Endothelial cell of umbilical vein (primary cell): ENCODE data around the gene GRAMD4. TPM values are rescaled to one million over a fixed set of nuclear protein-coding genes. Genes with fewer than 3 reads are reported as not detected.

Experiments
- BruUV-seq: library from RNA; stranded (reverse); fragments of 400-500 nt; replicated peaks from 2 replicates; lab custom pipeline; 2021; lab: Mats Ljungman, UMichigan
- CTCF ChIA-PET: fragments of 300-600, 350-600 bp; sonication (Branson Sonifier 250); formaldehyde crosslinking; loops from one replicate; lab custom pipeline; 2021; ENCODE audit warnings: antibody characterized with exemption, inconsistent platforms; lab: Charles Lee
- POLR2A ChIA-PET: fragments of 300-600, 350-600 bp; sonication (Branson Sonifier 250); formaldehyde crosslinking; loops from one replicate; lab custom pipeline; 2021; ENCODE audit warnings: antibody characterized with exemption, inconsistent platforms; lab: Charles Lee
- DNase-seq: peaks from one replicate; pipeline ENCODE4 v3.0.0-alpha.2; 2011; ENCODE audit warnings: low read depth, low spot score
- FAIRE-seq: peaks from 2 replicates; lab custom pipeline; 2011; peaks lifted over from hg19 to GRCh38; lab: Jason Lieb, UNC
- H2AFZ ChIP-seq: 2 replicates; pipeline ENCODE4 v1.6.0; 2012; ENCODE audit warnings: low read depth, low read length, control low read depth, inconsistent platforms
- H3K27ac ChIP-seq: 2 replicates; pipeline ENCODE4 v1.5.1; 2011; ENCODE audit warnings: low read depth, mild to moderate bottlenecking, control low read depth, low read length, moderate library complexity; ENCODE audit not compliant: insufficient read depth
- H3K27me3 ChIP-seq, 2 experiments: 2 replicates each; pipeline versions ENCODE4 v1.6.0 to v1.6.1; 2011; ENCODE audit warnings: low read length in 2 of 2, mixed read lengths in 1 of 2; ENCODE audit not compliant: control insufficient read depth in 2 of 2, insufficient read depth in 2 of 2
- H3K36me3 ChIP-seq, 2 experiments: 2 replicates in 1 of 2; 3 replicates in 1 of 2; pipeline ENCODE4 v1.5.1; 2011; ENCODE audit warnings: low read length in 2 of 2, mild to moderate bottlenecking in 1 of 2, moderate library complexity in 1 of 2; ENCODE audit not compliant: control insufficient read depth in 2 of 2, insufficient read depth in 2 of 2; ENCODE audit errors: extremely low read depth in 1 of 2
- H3K4me1 ChIP-seq: 3 replicates; pipeline ENCODE4 v1.5.1; 2011; ENCODE audit warnings: mild to moderate bottlenecking, low read length; ENCODE audit not compliant: control insufficient read depth, insufficient read depth; ENCODE audit errors: extremely low read depth
- H3K4me2 ChIP-seq: 2 replicates; pipeline ENCODE4 v1.6.1; 2011; ENCODE audit warnings: low read length, control low read depth, mixed read lengths; ENCODE audit not compliant: insufficient read depth
- H3K4me3 ChIP-seq, 3 experiments: fragments of 200-600 bp in 1 of 3; sonication (generic), shearing (Covaris generic) in 1 of 3; replicated peaks in 1 of 3; 2 replicates each; pipeline ENCODE4 v1.5.1; 2011 to 2016; ENCODE audit warnings: control low read depth in 3 of 3, low read length in 3 of 3, mild to moderate bottlenecking in 2 of 3, inconsistent platforms in 1 of 3, low read depth in 1 of 3, moderate library complexity in 1 of 3; ENCODE audit not compliant: insufficient read depth in 1 of 3
- H3K79me2 ChIP-seq: 2 replicates; pipeline ENCODE4 v1.6.0; 2012; ENCODE audit warnings: low read length, inconsistent platforms; ENCODE audit not compliant: control insufficient read depth, insufficient read depth
- H3K9ac ChIP-seq: replicated peaks from 2 replicates; pipeline ENCODE3; 2011; ENCODE audit warnings: low read length, control low read depth; ENCODE audit not compliant: insufficient read depth; ENCODE audit errors: extremely low read depth
- H3K9me1 ChIP-seq: replicated peaks from 3 replicates; pipeline ENCODE4 v1.6.0; 2011; ENCODE audit warnings: mild to moderate bottlenecking, low read length; ENCODE audit not compliant: control insufficient read depth, insufficient read depth; ENCODE audit errors: extremely low read depth
- H3K9me3 ChIP-seq: replicated peaks from 2 replicates; pipeline ENCODE4 v1.5.1; 2012; ENCODE audit warnings: low read length, inconsistent platforms; ENCODE audit not compliant: control insufficient read depth, insufficient read depth
- H4K20me1 ChIP-seq: replicated peaks from 2 replicates; pipeline ENCODE3; 2011; ENCODE audit warnings: mild to moderate bottlenecking, low read length; ENCODE audit not compliant: control insufficient read depth, insufficient read depth; ENCODE audit errors: extremely low read depth
- EZH2 ChIP-seq: IDR thresholded peaks from 2 replicates; pipeline ENCODE4 v1.6.1; 2012; ENCODE audit warnings: borderline replicate concordance, low read depth, mild to moderate bottlenecking, moderate library complexity, low read length, inconsistent platforms; ENCODE audit not compliant: severe bottlenecking
- FOS ChIP-seq: IDR thresholded peaks from 2 replicates; pipeline ENCODE4 v1.6.1; 2011; ENCODE audit warnings: mild to moderate bottlenecking, low read length, moderate library complexity, borderline replicate concordance; ENCODE audit not compliant: insufficient read depth
- GATA2 ChIP-seq: IDR thresholded peaks from 2 replicates; pipeline ENCODE4 v1.7.0; 2011; ENCODE audit warnings: low read depth, mild to moderate bottlenecking, moderate library complexity, mixed read lengths, low read length; ENCODE audit not compliant: insufficient read length, insufficient read depth
- JUN ChIP-seq: IDR thresholded peaks from 2 replicates; pipeline ENCODE4 v1.6.1; 2011; ENCODE audit warnings: borderline replicate concordance, low read depth; ENCODE audit not compliant: insufficient read length, insufficient read depth
- MYC ChIP-seq: IDR thresholded peaks from one replicate; pipeline ENCODE4 v1.6.1; 2011; ENCODE audit warnings: mild to moderate bottlenecking, low read depth, low read length
- POLR2A ChIP-seq: IDR thresholded peaks from 2 replicates; pipeline ENCODE4 v1.6.1; 2012; ENCODE audit warnings: low read depth, mild to moderate bottlenecking, control low read depth, low read length
- POLR2AphosphoS5 ChIP-seq: IDR thresholded peaks from 2 replicates; pipeline ENCODE4 v1.6.1; 2012; ENCODE audit warnings: low read depth, mild to moderate bottlenecking, control low read depth, low read length, moderate library complexity; ENCODE audit not compliant: insufficient read depth
- dilution Hi-C: fragments of 300-500 bp; cut with MboI; formaldehyde crosslinking; loops from one replicate; pipeline ENCODE4 v1.15.0; 2019; ENCODE audit warnings: low sequenced_read_pairs; ENCODE audit not compliant: extremely low pct_ligation_motif_present
- intact Hi-C: fragments of 100-400 bp; cut with micrococcal nuclease; formaldehyde crosslinking; loops from one replicate; pipeline ENCODE4 v1.10.0; 2022
- polyA plus RNA-seq, 4 experiments: library from polyadenylated mRNA; depleted of rRNA in 3 of 4; stranded (reverse) in 3 of 4; unstranded in 1 of 4; fragments of >200 nt; gene quantifications; 2 replicates each; pipeline versions ENCODE4 v1.2.1 to v1.2.3, GENCODE V29; 2011 to 2012; ENCODE audit warnings: missing spikeins in 1 of 4
- total RNA-seq: library from RNA; stranded (reverse); gene quantifications from 2 replicates; pipeline ENCODE4 v1.2.3, GENCODE V29; 2021
- TF ChIP-seq, protein P1 (sequence below): IDR thresholded peaks from 2 replicates; pipeline ENCODE4 v1.6.1; 2011; ENCODE audit not compliant: insufficient read depth, insufficient read length
- TF ChIP-seq, protein P2 (sequence below), 2 donors: IDR thresholded peaks; 1 replicate in 1 of 2; 2 replicates in 1 of 2; pipeline ENCODE4 v1.5.1; 2011; ENCODE audit warnings: low read length in 2 of 2, mild to moderate bottlenecking in 2 of 2, moderate library complexity in 2 of 2, control low read depth in 1 of 2, inconsistent platforms in 1 of 2, low read depth in 1 of 2; ENCODE audit not compliant: insufficient read depth in 1 of 2; ENCODE audit errors: extremely low read depth in 1 of 2

GRAMD4 gene
- total and polyA plus RNA-seq, 2 donors (not counting 3 experiments of a cell fraction or from before 2014, with no cell fraction given) = 5.9 to 14.8 TPM

DNA sequence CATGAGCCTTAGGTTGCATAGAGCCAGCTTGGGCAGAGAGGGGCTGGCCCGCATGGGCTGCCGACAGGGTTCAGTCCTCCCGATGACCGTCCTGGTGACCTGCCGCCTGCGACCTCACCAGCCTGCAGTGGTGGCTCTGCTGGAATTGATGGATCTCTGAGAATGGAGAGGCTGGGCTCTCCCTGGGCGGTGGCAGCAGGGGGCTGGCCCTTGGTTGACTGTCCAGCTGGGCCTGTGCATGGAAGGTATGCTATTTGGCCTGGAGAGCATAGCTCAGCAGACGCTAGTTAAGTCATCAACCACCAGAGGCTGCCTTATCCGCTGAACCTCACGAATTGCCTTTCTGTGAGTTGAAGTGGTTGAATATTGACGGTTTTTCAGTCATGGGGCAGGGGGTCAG lies 19.7 kb downstream of the GRAMD4 start:
- H2AFZ ChIP-seq = no peak overlapping the region
- H3K9me3 ChIP-seq = no peaks in the 10 kb centered on the region
- no peaks in the 10 kb centered on the region for H3K4me1 ChIP-seq
- no peaks in the 10 kb centered on the region for H3K36me3 ChIP-seq
- dilution Hi-C loops (no loop called here), intact Hi-C loops (no loop called here)
- ChIA-PET CTCF (no interaction called here), POLR2A (no interaction called here)
- H3K27me3 ChIP-seq = no peaks in the 10 kb centered on the region
- BruUV-seq = no TSS peak
- no peak for TF ChIP-seq JUN
- no peaks in the 10 kb centered on the region for H3K9me1 ChIP-seq
- FAIRE-seq = no peak
- H3K79me2 ChIP-seq = no peaks in the 10 kb centered on the region
- no peaks in the 10 kb centered on the region for H4K20me1 ChIP-seq
- no peak overlapping the region for H3K9ac ChIP-seq
- H3K4me2 ChIP-seq = no peak overlapping the region
- DNase-seq = no peak
- H3K4me3 ChIP-seq = no peak overlapping the region
- H3K27ac ChIP-seq = no peak overlapping the region

DNA sequence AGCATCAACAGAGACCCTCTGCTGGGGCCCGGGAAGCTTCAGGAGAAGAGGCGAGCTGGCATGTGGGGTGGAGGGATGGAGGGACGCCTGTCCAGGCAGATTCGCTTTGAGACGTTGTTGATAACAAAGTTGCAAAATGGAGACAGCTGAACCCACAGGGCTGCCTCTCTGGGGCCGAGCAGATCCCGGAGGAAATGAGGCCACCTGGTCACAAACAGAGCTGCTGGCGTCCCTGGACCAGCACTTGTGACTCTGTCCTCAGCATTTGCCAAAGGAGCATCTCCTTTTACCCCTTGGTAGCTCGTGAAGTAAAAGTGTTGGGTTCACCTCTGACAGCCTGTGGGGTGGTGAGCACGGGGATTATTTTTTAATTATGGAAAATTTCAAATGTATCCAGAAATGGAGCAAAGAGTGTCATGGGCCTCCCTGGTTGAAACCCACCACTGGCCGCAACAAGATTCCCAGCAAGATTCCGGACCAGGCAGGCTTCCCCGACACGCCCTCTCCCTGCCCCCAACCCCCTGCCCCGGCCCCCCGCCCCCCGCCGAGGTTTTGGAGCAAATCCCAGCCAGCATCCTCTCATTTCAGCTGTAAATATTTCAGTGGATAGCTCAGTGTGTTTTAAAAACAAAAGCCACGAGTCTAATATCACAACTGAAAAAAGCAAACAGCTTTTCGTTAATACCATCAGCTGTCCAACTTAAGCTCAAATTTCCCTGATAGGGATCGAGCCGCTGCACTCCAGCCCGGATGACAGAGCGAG lies 20.3 kb downstream of the GRAMD4 start:
- no peaks in the 10 kb centered on the region for H3K9me1 ChIP-seq
- no peak for DNase-seq
- no peak overlapping the region for H3K4me2 ChIP-seq
- TF ChIP-seq MYC = no peak
- TF ChIP-seq GATA2 = no peak
- no peak for TF ChIP-seq EZH2
- TF ChIP-seq POLR2AphosphoS5 = no peak
- TF ChIP-seq, protein P1, sequence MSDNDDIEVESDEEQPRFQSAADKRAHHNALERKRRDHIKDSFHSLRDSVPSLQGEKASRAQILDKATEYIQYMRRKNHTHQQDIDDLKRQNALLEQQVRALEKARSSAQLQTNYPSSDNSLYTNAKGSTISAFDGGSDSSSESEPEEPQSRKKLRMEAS = no peak
- no peak for TF ChIP-seq FOS
- TF ChIP-seq POLR2A = no peak
- TF ChIP-seq, protein P2, sequence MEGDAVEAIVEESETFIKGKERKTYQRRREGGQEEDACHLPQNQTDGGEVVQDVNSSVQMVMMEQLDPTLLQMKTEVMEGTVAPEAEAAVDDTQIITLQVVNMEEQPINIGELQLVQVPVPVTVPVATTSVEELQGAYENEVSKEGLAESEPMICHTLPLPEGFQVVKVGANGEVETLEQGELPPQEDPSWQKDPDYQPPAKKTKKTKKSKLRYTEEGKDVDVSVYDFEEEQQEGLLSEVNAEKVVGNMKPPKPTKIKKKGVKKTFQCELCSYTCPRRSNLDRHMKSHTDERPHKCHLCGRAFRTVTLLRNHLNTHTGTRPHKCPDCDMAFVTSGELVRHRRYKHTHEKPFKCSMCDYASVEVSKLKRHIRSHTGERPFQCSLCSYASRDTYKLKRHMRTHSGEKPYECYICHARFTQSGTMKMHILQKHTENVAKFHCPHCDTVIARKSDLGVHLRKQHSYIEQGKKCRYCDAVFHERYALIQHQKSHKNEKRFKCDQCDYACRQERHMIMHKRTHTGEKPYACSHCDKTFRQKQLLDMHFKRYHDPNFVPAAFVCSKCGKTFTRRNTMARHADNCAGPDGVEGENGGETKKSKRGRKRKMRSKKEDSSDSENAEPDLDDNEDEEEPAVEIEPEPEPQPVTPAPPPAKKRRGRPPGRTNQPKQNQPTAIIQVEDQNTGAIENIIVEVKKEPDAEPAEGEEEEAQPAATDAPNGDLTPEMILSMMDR (IDR thresholded peaks at IDR 0.05; ENCODE audit: extremely low read depth in 1 of 2, insufficient read depth in 1 of 2, low read depth in 1 of 2, low read length in 2 of 2) = no peak
- no peak for TF ChIP-seq JUN
- no peaks in the 10 kb centered on the region for H3K4me1 ChIP-seq
- ChIA-PET POLR2A (no interaction called here), CTCF (no interaction called here)
- no peaks in the 10 kb centered on the region for H4K20me1 ChIP-seq
- FAIRE-seq = no peak
- H3K27ac ChIP-seq = no peak overlapping the region
- no peaks in the 10 kb centered on the region for H3K9me3 ChIP-seq
- no peak overlapping the region for H2AFZ ChIP-seq
- dilution Hi-C loops = no loop called here
- BruUV-seq = no TSS peak
- H3K9ac ChIP-seq = no peak overlapping the region
- H3K36me3 ChIP-seq = no peaks in the 10 kb centered on the region
- no peaks in the 10 kb centered on the region for H3K79me2 ChIP-seq
- intact Hi-C loops = no loop called here
- H3K4me3 ChIP-seq = no peak overlapping the region
- H3K27me3 ChIP-seq = no peaks in the 10 kb centered on the region
